ENCODE measurements around the gene TP53RK. TPM values are rescaled to one million over a fixed set of nuclear protein-coding genes. Genes with fewer than 3 reads are reported as not detected.

The TP53RK gene
- total RNA-seq, 1 donor: 21.0 TPM

DNA sequence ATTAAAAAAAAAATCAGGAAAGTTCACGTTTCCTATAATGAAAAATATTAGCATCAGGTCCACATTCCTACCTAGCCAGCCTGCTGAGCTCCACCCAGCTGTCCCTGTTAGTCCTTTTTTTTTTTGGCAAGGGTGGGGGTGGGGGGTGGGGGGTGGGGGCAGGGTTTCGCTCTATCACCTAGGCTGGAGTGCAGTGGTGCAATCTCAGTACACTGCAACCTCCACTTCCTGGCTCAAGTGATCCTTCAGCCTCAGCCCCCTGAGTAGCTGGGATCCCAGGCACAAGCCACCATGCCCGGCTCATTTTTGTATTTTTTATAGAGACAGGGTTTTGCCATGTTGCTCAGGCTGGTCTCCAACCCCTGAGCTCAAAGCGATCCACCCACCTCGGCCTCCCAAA lies 12.7 kb upstream of the TP53RK start:
- Histone ChIP-seq H3K36me3 (ENCODE audit: insufficient read depth, low read length) (no peaks in the 10 kb centered on the region), H3K4me3 (ENCODE audit: insufficient read depth, low read length) (no peak overlapping the region), H3K27ac (ENCODE audit: low read depth, low read length) (no peak overlapping the region), H3K9me3 (ENCODE audit: low read depth, low read length) (no peaks in the 10 kb centered on the region), H3K4me1 (ENCODE audit: insufficient read depth, low read length) (no peaks in the 10 kb centered on the region), H3K79me2 (ENCODE audit: insufficient read depth, low read length) (no peaks in the 10 kb centered on the region), H4K20me1 (ENCODE audit: insufficient read depth, low read length) (no peaks in the 10 kb centered on the region), H3K27me3 (ENCODE audit: insufficient read depth, low read length) (no peaks in the 10 kb centered on the region), H3K4me2 (ENCODE audit: insufficient read depth, low read length) (no peak overlapping the region), H2AFZ (ENCODE audit: low read length) (no peak overlapping the region)
- no peak for DNase-seq (ENCODE audit: insufficient read length, low spot score, missing footprints)
- TF ChIP-seq CTCF (IDR thresholded peaks at IDR 0.05; ENCODE audit: extremely low read depth, low read depth, low read length): no peak

- H3K36me3 ChIP-seq (ENCODE audit: insufficient read depth, low read length): no peaks in the 10 kb centered on the region
- no peaks in the 10 kb centered on the region for H3K4me1 ChIP-seq (ENCODE audit: insufficient read depth, low read length)
- no peaks in the 10 kb centered on the region for H3K27me3 ChIP-seq (ENCODE audit: insufficient read depth, low read length)
- no peaks in the 10 kb centered on the region for H3K79me2 ChIP-seq (ENCODE audit: insufficient read depth, low read length)
- H3K4me3 ChIP-seq (ENCODE audit: insufficient read depth, low read length): no peak overlapping the region
- no peak overlapping the region for H3K4me2 ChIP-seq (ENCODE audit: insufficient read depth, low read length)
- no peak for DNase-seq (ENCODE audit: insufficient read length, low spot score, missing footprints)
- H4K20me1 ChIP-seq (ENCODE audit: insufficient read depth, low read length): no peaks in the 10 kb centered on the region
- no peaks in the 10 kb centered on the region for H3K9me3 ChIP-seq (ENCODE audit: low read depth, low read length)
- H2AFZ ChIP-seq (ENCODE audit: low read length): no peak overlapping the region
- no peak for TF ChIP-seq CTCF (IDR thresholded peaks at IDR 0.05; ENCODE audit: extremely low read depth, low read depth, low read length)
- H3K27ac ChIP-seq (ENCODE audit: low read depth, low read length): no peak overlapping the region
These were observed 12.3 kb upstream of the TP53RK start for GRCh38 chr20:46701556-46701955.

- Histone ChIP-seq H3K4me1 (ENCODE audit: insufficient read depth, low read length) (no peaks in the 10 kb centered on the region), H3K4me2 (ENCODE audit: insufficient read depth, low read length) (no peak overlapping the region), H2AFZ (ENCODE audit: low read length) (no peak overlapping the region), H4K20me1 (ENCODE audit: insufficient read depth, low read length) (no peaks in the 10 kb centered on the region), H3K27ac (ENCODE audit: low read depth, low read length) (no peak overlapping the region), H3K9me3 (ENCODE audit: low read depth, low read length) (no peaks in the 10 kb centered on the region), H3K79me2 (ENCODE audit: insufficient read depth, low read length) (no peaks in the 10 kb centered on the region), H3K27me3 (ENCODE audit: insufficient read depth, low read length) (no peaks in the 10 kb centered on the region), H3K36me3 (ENCODE audit: insufficient read depth, low read length) (no peaks in the 10 kb centered on the region), H3K4me3 (ENCODE audit: insufficient read depth, low read length) (no peak overlapping the region)
- DNase-seq (ENCODE audit: insufficient read length, low spot score, missing footprints): peak; percentile 81
- no peak for TF ChIP-seq CTCF (IDR thresholded peaks at IDR 0.05; ENCODE audit: extremely low read depth, low read depth, low read length)
These were observed 11.8 kb upstream of the TP53RK start for GRCh38 chr20:46701057-46701456.

DNA sequence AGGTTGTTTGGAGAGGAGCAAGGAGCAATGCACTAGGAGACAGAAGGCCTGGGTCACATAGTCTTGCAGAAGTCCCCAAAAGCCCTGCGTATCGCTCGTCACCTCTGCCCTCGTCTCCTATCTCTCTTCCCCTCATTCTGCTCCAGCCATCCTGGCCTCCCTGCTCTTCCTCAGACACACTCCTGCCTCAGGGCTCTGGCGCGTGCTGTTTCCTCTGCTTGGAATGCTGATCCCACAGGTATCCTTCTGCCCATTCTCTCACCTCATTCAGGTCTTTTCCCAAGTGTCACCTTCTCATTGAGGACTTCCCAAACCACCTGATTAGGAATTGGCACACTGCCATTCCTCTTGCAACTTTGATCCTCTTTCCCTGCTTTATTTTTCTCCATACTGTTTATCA lies 11.2 kb upstream of the TP53RK start:
- Histone ChIP-seq H3K4me1 (ENCODE audit: insufficient read depth, low read length) (peaks cover 5% of the 10 kb centered on the region), H2AFZ (ENCODE audit: low read length) (no peak overlapping the region), H3K27ac (ENCODE audit: low read depth, low read length) (no peak overlapping the region), H3K79me2 (ENCODE audit: insufficient read depth, low read length) (no peaks in the 10 kb centered on the region), H4K20me1 (ENCODE audit: insufficient read depth, low read length) (no peaks in the 10 kb centered on the region), H3K27me3 (ENCODE audit: insufficient read depth, low read length) (no peaks in the 10 kb centered on the region), H3K4me2 (ENCODE audit: insufficient read depth, low read length) (no peak overlapping the region), H3K9me3 (ENCODE audit: low read depth, low read length) (no peaks in the 10 kb centered on the region), H3K4me3 (ENCODE audit: insufficient read depth, low read length) (no peak overlapping the region), H3K36me3 (ENCODE audit: insufficient read depth, low read length) (no peaks in the 10 kb centered on the region)
- TF ChIP-seq CTCF (IDR thresholded peaks at IDR 0.05; ENCODE audit: extremely low read depth, low read depth, low read length): no peak
- no peak for DNase-seq (ENCODE audit: insufficient read length, low spot score, missing footprints)
